Adrenal gland (tissue), 5 donors: ENCODE results near the gene CEL.

Source experiments
- POLR2A ChIP-seq, 2 donors: fragments of 450-650 bp; IDR thresholded peaks; one replicate each; pipeline ENCODE4 v1.6.1; 2017; ENCODE audit warnings: antibody characterized with exemption in 2 of 2, mild to moderate bottlenecking in 2 of 2, moderate library complexity in 1 of 2
- TF ChIP-seq, protein P1 (sequence below), 6 experiments: fragments of 450-650 bp in 4 of 6; fragments of 200-600 bp in 2 of 6; sonication (generic) in 1 of 6; IDR thresholded peaks; 1 replicate in 5 of 6; 2 replicates in 1 of 6; pipeline versions ENCODE4 v1.5.1 to v1.8.0; 2016 to 2021; ENCODE audit warnings: antibody characterized with exemption in 6 of 6, mild to moderate bottlenecking in 2 of 6, moderate library complexity in 1 of 6
- donor health status: DM: no; HTN: no; CAD: no.

DNA sequence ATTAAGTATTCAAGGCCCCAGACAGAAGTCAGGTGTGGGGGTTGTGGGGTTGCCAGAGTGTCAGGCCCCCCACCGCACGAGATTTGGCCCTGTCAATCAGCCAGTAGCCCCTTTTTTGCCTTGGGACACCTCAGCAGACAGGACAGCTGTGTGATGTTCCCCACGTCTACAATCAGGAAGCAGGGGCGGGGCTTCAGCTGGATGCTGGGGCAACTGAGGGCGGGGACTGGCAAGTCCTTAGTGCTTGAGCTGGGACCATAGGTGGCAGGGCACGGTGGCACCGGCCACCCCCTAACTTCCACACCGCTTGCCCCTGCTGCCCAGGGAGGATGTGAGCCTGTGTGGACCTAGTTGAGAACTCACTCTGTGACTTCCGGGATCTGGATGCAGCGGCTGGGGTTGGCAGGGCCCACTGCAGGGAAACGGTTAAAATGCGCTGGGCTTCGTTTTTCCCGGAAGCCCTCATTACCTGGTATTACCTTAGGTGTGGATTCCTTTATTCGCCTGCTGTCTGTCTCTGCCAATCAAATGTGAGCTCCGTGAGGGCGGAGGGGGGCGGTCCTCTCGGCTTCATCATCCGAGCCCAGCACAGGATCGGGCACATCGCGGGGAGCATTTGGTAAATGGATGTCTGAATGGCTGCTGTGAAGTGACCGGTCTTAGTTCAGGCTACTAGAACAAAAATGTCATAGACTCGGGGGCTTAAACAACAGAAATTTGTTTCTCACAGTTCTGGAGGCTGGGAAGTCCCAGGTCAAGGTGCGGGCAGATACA lies 38.5 kb upstream of the CEL start:
- TF ChIP-seq, protein P1, sequence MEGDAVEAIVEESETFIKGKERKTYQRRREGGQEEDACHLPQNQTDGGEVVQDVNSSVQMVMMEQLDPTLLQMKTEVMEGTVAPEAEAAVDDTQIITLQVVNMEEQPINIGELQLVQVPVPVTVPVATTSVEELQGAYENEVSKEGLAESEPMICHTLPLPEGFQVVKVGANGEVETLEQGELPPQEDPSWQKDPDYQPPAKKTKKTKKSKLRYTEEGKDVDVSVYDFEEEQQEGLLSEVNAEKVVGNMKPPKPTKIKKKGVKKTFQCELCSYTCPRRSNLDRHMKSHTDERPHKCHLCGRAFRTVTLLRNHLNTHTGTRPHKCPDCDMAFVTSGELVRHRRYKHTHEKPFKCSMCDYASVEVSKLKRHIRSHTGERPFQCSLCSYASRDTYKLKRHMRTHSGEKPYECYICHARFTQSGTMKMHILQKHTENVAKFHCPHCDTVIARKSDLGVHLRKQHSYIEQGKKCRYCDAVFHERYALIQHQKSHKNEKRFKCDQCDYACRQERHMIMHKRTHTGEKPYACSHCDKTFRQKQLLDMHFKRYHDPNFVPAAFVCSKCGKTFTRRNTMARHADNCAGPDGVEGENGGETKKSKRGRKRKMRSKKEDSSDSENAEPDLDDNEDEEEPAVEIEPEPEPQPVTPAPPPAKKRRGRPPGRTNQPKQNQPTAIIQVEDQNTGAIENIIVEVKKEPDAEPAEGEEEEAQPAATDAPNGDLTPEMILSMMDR (IDR thresholded peaks at IDR 0.05): no peak
- TF ChIP-seq POLR2A (IDR thresholded peaks at IDR 0.05): no peak
